Measurements from ENCODE around the gene GAMT. TPM values are rescaled to one million over a fixed set of nuclear protein-coding genes. Genes with fewer than 3 reads are reported as not detected.

The GAMT gene
- total and polyA plus RNA-seq, 2 of the 13 experiments (the other 11 are each of a cell fraction or from before 2014, with no cell fraction given) = 115 to 124 TPM

DNA sequence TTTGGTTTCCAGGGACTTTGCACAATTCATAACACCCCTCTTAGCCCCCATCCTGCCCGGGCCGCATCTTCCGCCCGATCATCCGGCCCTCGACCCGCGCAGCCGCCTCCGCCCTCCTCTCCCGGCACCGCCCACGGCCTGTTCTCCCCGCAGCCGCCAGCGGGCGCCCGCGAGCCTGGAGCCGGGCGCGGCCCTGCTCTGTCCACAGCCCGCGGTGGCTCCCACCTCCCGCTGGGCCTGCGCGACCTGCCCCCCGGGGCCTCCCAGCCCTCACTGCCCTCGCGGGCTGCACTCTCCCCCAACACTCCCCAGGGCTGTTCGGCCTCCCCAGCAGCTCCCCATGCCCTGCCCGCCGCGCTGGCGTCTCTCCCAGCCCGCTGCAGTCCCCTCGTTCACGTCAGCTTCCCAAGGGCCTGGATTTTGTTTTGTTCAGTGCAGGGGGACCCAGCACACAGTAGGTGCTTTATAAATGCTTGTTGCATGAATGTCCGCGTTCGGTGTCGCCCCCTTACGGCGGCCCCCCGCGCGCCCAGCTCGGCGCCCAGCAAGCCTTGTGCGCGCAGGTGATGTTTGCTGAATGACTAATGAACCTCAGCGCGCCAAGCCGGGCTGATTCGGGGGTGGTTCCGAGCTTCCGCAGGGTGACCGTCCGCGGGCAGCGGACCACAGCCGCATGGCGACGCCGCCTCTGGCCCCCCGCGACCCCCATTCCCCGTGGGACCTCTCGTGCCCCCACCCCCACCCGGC lies 44.0 kb upstream of the GAMT start (continued):
- TF ChIP-seq, protein P1, sequence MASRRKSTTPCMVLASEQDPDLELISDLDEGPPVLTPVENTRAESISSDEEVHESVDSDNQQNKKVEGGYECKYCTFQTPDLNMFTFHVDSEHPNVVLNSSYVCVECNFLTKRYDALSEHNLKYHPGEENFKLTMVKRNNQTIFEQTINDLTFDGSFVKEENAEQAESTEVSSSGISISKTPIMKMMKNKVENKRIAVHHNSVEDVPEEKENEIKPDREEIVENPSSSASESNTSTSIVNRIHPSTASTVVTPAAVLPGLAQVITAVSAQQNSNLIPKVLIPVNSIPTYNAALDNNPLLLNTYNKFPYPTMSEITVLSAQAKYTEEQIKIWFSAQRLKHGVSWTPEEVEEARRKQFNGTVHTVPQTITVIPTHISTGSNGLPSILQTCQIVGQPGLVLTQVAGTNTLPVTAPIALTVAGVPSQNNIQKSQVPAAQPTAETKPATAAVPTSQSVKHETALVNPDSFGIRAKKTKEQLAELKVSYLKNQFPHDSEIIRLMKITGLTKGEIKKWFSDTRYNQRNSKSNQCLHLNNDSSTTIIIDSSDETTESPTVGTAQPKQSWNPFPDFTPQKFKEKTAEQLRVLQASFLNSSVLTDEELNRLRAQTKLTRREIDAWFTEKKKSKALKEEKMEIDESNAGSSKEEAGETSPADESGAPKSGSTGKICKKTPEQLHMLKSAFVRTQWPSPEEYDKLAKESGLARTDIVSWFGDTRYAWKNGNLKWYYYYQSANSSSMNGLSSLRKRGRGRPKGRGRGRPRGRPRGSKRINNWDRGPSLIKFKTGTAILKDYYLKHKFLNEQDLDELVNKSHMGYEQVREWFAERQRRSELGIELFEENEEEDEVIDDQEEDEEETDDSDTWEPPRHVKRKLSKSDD (CRISPR knock-in tag; IDR thresholded peaks at IDR 0.05; ENCODE audit: low read depth) = no peak
- no peak for TF ChIP-seq TMF1 (CRISPR knock-in tag; IDR thresholded peaks at IDR 0.05; ENCODE audit: low read depth)
- TF ChIP-seq STAT5B (CRISPR knock-in tag; IDR thresholded peaks at IDR 0.05) = no peak
- no peak for TF ChIP-seq XBP1 (CRISPR knock-in tag; IDR thresholded peaks at IDR 0.05)
- peak; percentile 67; the same call in 1 of the 2 replicates for TF ChIP-seq GABPB1 (CRISPR knock-in tag; IDR thresholded peaks at IDR 0.05)
- TF ChIP-seq MEIS2 (CRISPR knock-in tag; IDR thresholded peaks at IDR 0.05) = no peak
- no peak for TF ChIP-seq CEBPG (CRISPR knock-in tag; IDR thresholded peaks at IDR 0.05)
- no peak for TF ChIP-seq ZBTB42 (CRISPR knock-in tag; IDR thresholded peaks at IDR 0.05)

DNA sequence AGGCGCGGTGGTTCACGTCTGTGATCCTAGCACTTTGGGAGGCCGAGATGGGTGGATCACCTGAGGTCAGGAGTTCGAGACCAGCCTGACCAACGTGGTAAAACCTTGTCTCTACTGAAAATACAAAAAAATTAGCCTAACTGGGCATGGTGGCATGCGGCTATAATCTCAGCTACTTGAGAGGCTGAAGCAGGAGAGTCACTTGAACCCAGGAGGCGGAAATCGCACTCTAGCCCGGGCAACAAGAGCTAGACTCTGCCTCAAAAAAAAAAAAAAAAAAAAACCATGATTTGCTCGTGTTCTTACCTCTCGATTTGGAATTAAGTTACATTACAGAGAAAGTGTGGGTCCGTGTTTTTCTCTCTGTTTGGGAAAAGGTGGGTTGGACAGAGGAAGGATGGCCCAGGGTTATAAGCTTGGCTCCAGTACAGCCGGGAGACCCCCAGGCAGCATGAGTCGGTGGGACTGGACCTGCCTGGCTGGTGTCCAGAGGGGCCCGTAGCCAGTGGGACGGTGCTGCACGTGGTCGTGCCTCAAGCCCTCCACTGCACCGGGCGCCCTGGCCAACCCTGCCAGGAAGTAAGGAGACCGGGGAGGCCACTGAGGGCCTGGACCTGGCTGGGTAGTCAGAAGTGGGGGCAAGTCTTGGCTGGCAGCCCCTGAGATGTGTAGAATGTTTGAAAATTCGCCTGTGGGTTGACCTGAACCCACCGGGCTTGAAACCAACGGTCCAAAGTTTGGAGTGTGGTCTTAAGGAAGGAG lies 40.5 kb upstream of the GAMT start:
- no peak for FAIRE-seq
- CTCF ChIA-PET (ENCODE audit: low intra/inter-chr PET ratio, low total read pairs) = no interaction called here
- 95% methylated on average over 19 of the region's 25 CpGs for WGBS (ENCODE audit: low lambda C conversion rate)
- Histone ChIP-seq H3K4me1 (ENCODE audit: insufficient read depth, low read length) (peaks cover 48% of the 10 kb centered on the region), H2AFZ (ENCODE audit: low read length) (no peak overlapping the region), H3K4me2 (ENCODE audit: low read depth, low read length) (no peak overlapping the region), H3K27ac (ENCODE audit: extremely low read length, insufficient read depth, low read length) (no peak overlapping the region), H3K4me3 (replicated peaks in 1 of 3; ENCODE audit: insufficient read depth in 1 of 3, low read depth in 2 of 3, low read length in 3 of 3) (no peak overlapping the region), H3K9me3 (ENCODE audit: low read length) (no peaks in the 10 kb centered on the region), H4K20me1 (ENCODE audit: insufficient read depth, low read length) (peaks cover 36% of the 10 kb centered on the region), H3K79me2 (ENCODE audit: insufficient read depth, low read length) (peaks cover 31% of the 10 kb centered on the region), H3K36me3 (replicated peaks in 1 of 2; ENCODE audit: control insufficient read depth in 1 of 2, insufficient read depth in 2 of 2, low read length in 2 of 2) (peaks cover 13 to 31% of the 10 kb centered on the region in 2 experiments), H3K27me3 (ENCODE audit: control insufficient read depth in 1 of 2, insufficient read depth in 2 of 2, low read length in 2 of 2) (peaks cover 1 to 7% of the 10 kb centered on the region in 2 experiments; a peak in 3 of 5 replicates), H3K9ac (ENCODE audit: insufficient read depth, low read depth, low read length) (no peak overlapping the region)
- intact Hi-C loops (cut with micrococcal nuclease; ENCODE audit: unreplicated experiment) (no loop called here), in situ Hi-C loops (cut with HindIII; ENCODE audit: extremely low pct_ligation_motif_present, low pct_unique_long_range_greater_than_20kb) (no loop called here)
- BruUV-seq (replicated peaks) = no TSS peak
- POLR2A ChIA-PET = interaction anchor here (0.7 to 1.0 kb wide), 2 partner anchors 18 to 32 kb away, joined by 4 read pairs; no protein-coding TSS in a partner anchor
- ATAC-seq = no peak
- TF ChIP-seq ZNF773 (CRISPR knock-in tag; IDR thresholded peaks at IDR 0.05; ENCODE audit: borderline replicate concordance) (no peak), RBFOX2 (IDR thresholded peaks at IDR 0.05; ENCODE audit: low read depth, low read length) (peak; percentile 79), ZNF768 (CRISPR knock-in tag; IDR thresholded peaks at IDR 0.05) (peak; percentile 25; the same call in 1 of the 2 replicates), AGO2 (optimal IDR thresholded peaks at IDR 0.05; ENCODE audit: low read depth, low read length) (peak; percentile 91)
- DNase-seq (ENCODE audit: low spot score) = no peak

All from HepG2 (cell line).